Suprapubic skin (tissue), 4 donors: ENCODE data around the gene DIPK1B.

Experiments used
- POLR2A ChIP-seq, 2 donors: fragments of 450-650 bp; IDR thresholded peaks; one replicate each; pipeline ENCODE4 v1.6.1; 2017; ENCODE audit warnings: antibody characterized with exemption in 2 of 2, mild to moderate bottlenecking in 2 of 2, moderate library complexity in 2 of 2
- POLR2AphosphoS5 ChIP-seq, 3 donors: sonication (generic); formaldehyde crosslinking; IDR thresholded peaks; one replicate each; pipeline ENCODE4 v1.6.1; 2017; ENCODE audit warnings: antibody characterized with exemption in 3 of 3
- TF ChIP-seq, protein P1 (sequence below), 2 donors: fragments of 200-600 bp in 1 of 2; fragments of 450-650 bp in 1 of 2; sonication (generic) in 1 of 2; IDR thresholded peaks; one replicate each; pipeline ENCODE4 v1.5.1; 2016 to 2019; ENCODE audit warnings: antibody characterized with exemption in 2 of 2, mild to moderate bottlenecking in 1 of 2, moderate library complexity in 1 of 2

DNA sequence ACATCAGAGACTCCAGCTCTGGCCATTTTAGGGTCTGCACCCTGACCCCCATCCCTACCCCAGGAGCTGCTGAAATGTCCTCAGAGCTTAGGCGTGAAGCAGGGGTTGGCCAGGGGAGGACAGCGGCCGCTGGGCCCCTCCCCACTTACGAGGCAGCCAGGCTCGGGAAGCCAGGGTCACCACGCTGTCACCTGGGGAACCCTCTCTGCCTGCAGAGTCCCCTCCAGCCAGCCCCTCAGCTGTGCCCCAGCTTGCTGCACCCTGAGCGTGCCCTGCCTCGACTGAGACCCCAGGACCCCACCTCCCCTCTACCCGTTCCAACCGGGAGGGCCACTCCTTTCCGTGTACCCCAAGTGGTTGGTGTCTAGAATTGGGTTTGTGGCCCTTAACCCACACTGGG is 27.7 kb downstream of the DIPK1B start:
- TF ChIP-seq, protein P1, sequence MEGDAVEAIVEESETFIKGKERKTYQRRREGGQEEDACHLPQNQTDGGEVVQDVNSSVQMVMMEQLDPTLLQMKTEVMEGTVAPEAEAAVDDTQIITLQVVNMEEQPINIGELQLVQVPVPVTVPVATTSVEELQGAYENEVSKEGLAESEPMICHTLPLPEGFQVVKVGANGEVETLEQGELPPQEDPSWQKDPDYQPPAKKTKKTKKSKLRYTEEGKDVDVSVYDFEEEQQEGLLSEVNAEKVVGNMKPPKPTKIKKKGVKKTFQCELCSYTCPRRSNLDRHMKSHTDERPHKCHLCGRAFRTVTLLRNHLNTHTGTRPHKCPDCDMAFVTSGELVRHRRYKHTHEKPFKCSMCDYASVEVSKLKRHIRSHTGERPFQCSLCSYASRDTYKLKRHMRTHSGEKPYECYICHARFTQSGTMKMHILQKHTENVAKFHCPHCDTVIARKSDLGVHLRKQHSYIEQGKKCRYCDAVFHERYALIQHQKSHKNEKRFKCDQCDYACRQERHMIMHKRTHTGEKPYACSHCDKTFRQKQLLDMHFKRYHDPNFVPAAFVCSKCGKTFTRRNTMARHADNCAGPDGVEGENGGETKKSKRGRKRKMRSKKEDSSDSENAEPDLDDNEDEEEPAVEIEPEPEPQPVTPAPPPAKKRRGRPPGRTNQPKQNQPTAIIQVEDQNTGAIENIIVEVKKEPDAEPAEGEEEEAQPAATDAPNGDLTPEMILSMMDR (IDR thresholded peaks at IDR 0.05) = no peak
- TF ChIP-seq POLR2A (IDR thresholded peaks at IDR 0.05) (no peak), POLR2AphosphoS5 (IDR thresholded peaks at IDR 0.05) (no peak)
